ENCODE measurements around the gene KDM3B. TPM values are rescaled to one million over a fixed set of nuclear protein-coding genes. Genes with fewer than 3 reads are reported as not detected.

KDM3B gene
- total and polyA plus RNA-seq, 2 experiments from 2014 or later = 25.8 to 86.6 TPM

DNA sequence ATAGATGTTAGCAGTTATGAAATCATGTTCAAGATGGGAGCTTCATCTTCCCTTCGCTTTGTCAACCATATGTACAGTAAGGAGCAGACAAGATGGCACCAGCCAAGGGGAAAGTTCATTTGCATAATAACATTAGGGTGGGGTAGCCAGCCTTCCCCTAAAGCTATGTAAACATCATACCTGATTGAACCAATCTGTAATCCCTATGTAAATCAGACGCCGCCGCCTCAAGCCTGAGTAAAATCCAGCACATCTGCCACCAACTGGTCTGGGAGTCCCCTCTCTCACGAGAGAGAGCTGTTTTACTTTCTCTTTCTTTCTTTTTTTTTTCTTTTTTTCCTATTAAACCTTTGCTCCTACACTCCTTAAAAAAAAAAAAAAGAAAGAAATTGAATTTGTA is 55.5 kb downstream of the KDM3B start:
- Mint-ChIP-seq H3K27me3 (ENCODE audit: insufficient read depth, low read depth, poor library complexity) (peaks cover 5% of the 10 kb centered on the region), H3K4me1 (no peaks in the 10 kb centered on the region), H3K36me3 (ENCODE audit: low read depth) (peaks cover 62% of the 10 kb centered on the region), H3K4me3 (no peak overlapping the region), H3K9me3 (peaks cover 19% of the 10 kb centered on the region), H3K27ac (no peak overlapping the region)
- ATAC-seq (no peak), DNase-seq (ENCODE audit: low spot score) (no peak)
- TF ChIP-seq ZNF114 (CRISPR knock-in tag; IDR thresholded peaks at IDR 0.05) (no peak), CREB1 (CRISPR knock-in tag; IDR thresholded peaks at IDR 0.05; ENCODE audit: low read depth) (no peak), POLR2AphosphoS5 (IDR thresholded peaks at IDR 0.05; ENCODE audit: low read depth) (no peak), ETS1 (IDR thresholded peaks at IDR 0.05) (no peak), NANOG (IDR thresholded peaks at IDR 0.05; ENCODE audit: borderline replicate concordance) (no peak), ZNF331 (CRISPR knock-in tag; IDR thresholded peaks at IDR 0.05; ENCODE audit: low read depth) (no peak), STAT1 (IDR thresholded peaks at IDR 0.05; ENCODE audit: unreplicated experiment) (no peak), ZNF462 (CRISPR knock-in tag; IDR thresholded peaks at IDR 0.05) (no peak), EZH2phosphoT487 (IDR thresholded peaks at IDR 0.05; ENCODE audit: unreplicated experiment) (no peak), JUNB (IDR thresholded peaks at IDR 0.05; ENCODE audit: unreplicated experiment) (no peak), EZH2 (IDR thresholded peaks at IDR 0.05; ENCODE audit: low read depth, unreplicated experiment) (no peak)
- TF ChIP-seq, protein P1, sequence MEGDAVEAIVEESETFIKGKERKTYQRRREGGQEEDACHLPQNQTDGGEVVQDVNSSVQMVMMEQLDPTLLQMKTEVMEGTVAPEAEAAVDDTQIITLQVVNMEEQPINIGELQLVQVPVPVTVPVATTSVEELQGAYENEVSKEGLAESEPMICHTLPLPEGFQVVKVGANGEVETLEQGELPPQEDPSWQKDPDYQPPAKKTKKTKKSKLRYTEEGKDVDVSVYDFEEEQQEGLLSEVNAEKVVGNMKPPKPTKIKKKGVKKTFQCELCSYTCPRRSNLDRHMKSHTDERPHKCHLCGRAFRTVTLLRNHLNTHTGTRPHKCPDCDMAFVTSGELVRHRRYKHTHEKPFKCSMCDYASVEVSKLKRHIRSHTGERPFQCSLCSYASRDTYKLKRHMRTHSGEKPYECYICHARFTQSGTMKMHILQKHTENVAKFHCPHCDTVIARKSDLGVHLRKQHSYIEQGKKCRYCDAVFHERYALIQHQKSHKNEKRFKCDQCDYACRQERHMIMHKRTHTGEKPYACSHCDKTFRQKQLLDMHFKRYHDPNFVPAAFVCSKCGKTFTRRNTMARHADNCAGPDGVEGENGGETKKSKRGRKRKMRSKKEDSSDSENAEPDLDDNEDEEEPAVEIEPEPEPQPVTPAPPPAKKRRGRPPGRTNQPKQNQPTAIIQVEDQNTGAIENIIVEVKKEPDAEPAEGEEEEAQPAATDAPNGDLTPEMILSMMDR (conservative IDR thresholded peaks at IDR 0.05; ENCODE audit: low read depth in 2 of 2) = no peak
- TF ChIP-seq, protein P2, sequence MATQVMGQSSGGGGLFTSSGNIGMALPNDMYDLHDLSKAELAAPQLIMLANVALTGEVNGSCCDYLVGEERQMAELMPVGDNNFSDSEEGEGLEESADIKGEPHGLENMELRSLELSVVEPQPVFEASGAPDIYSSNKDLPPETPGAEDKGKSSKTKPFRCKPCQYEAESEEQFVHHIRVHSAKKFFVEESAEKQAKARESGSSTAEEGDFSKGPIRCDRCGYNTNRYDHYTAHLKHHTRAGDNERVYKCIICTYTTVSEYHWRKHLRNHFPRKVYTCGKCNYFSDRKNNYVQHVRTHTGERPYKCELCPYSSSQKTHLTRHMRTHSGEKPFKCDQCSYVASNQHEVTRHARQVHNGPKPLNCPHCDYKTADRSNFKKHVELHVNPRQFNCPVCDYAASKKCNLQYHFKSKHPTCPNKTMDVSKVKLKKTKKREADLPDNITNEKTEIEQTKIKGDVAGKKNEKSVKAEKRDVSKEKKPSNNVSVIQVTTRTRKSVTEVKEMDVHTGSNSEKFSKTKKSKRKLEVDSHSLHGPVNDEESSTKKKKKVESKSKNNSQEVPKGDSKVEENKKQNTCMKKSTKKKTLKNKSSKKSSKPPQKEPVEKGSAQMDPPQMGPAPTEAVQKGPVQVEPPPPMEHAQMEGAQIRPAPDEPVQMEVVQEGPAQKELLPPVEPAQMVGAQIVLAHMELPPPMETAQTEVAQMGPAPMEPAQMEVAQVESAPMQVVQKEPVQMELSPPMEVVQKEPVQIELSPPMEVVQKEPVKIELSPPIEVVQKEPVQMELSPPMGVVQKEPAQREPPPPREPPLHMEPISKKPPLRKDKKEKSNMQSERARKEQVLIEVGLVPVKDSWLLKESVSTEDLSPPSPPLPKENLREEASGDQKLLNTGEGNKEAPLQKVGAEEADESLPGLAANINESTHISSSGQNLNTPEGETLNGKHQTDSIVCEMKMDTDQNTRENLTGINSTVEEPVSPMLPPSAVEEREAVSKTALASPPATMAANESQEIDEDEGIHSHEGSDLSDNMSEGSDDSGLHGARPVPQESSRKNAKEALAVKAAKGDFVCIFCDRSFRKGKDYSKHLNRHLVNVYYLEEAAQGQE (IDR thresholded peaks at IDR 0.05; ENCODE audit: unreplicated experiment) = no peak
- Histone ChIP-seq H3K9me2 (ENCODE audit: insufficient read depth) (no peaks in the 10 kb centered on the region), H3K27me3 (ENCODE audit: insufficient read depth) (no peaks in the 10 kb centered on the region), H3F3A (replicated peaks; ENCODE audit: low read depth) (no peaks in the 10 kb centered on the region), H3K36me3 (ENCODE audit: insufficient read depth) (peaks cover 9% of the 10 kb centered on the region; the same call in 1 of the 2 replicates), H3K79me2 (replicated peaks; ENCODE audit: insufficient read depth) (no peaks in the 10 kb centered on the region), H3K4me2 (no peak overlapping the region), H3K4me1 (ENCODE audit: insufficient read depth) (no peaks in the 10 kb centered on the region), H3K4me3 (no peak overlapping the region), H2AFZ (no peak overlapping the region), H4K20me1 (replicated peaks; ENCODE audit: insufficient read depth) (no peaks in the 10 kb centered on the region), H3K27ac (ENCODE audit: low read depth) (no peak overlapping the region)

Measured in GM23338 (cell line).